GM23338 (cell line): ENCODE measurements around the gene ZDHHC17. TPM values are rescaled to one million over a fixed set of nuclear protein-coding genes. Genes with fewer than 3 reads are reported as not detected.

Experiments used
- ATAC-seq: fragments of 200-7000 bp; cut with Tn5 transposase; 3 replicates; pipeline ENCODE4 v1.9.1; 2020
- DNase-seq: peaks from one replicate; pipeline ENCODE4 v3.0.0-alpha.2; 2015; ENCODE audit warnings: low spot score
- H2AFZ ChIP-seq: fragments of 200-600 bp; sonication (generic); 2 replicates; pipeline ENCODE4 v1.8.0; 2016; ENCODE audit warnings: antibody characterized with exemption, mild to moderate bottlenecking, moderate library complexity
- H3F3A ChIP-seq: fragments of 200-600 bp; sonication (generic); replicated peaks from 2 replicates; pipeline ENCODE4 v1.8.0; 2017; ENCODE audit warnings: antibody characterized with exemption, mixed run types, low read depth
- H3K27ac ChIP-seq: fragments of 200-600 bp; sonication (generic); 2 replicates; pipeline ENCODE4 v1.6.1; 2016; ENCODE audit warnings: low read depth
- H3K27me3 ChIP-seq: fragments of 200-600 bp; sonication (generic); 2 replicates; pipeline ENCODE4 v1.8.0; 2016; ENCODE audit warnings: mild to moderate bottlenecking, mixed run types, moderate library complexity; ENCODE audit not compliant: insufficient read depth
- H3K36me3 ChIP-seq: fragments of 200-600 bp; sonication (generic); 2 replicates; pipeline ENCODE4 v1.8.0; 2016; ENCODE audit warnings: mild to moderate bottlenecking; ENCODE audit not compliant: insufficient read depth
- H3K4me1 ChIP-seq: fragments of 200-600 bp; sonication (generic); 2 replicates; pipeline ENCODE4 v1.8.0; 2016; ENCODE audit warnings: mild to moderate bottlenecking, moderate library complexity; ENCODE audit not compliant: insufficient read depth
- H3K4me2 ChIP-seq: fragments of 200-600 bp; sonication (generic); 2 replicates; pipeline ENCODE4 v1.7.1; 2017; ENCODE audit warnings: mixed run types
- H3K4me3 ChIP-seq: fragments of 200-600 bp; sonication (generic); 2 replicates; pipeline ENCODE4 v1.6.1; 2016; ENCODE audit warnings: mixed run types
- H3K79me2 ChIP-seq: fragments of 200-600 bp; sonication (generic); replicated peaks from 2 replicates; pipeline ENCODE4 v1.8.0; 2017; ENCODE audit warnings: mild to moderate bottlenecking; ENCODE audit not compliant: insufficient read depth
- H3K9me2 ChIP-seq: fragments of 200-600 bp; sonication (generic); 2 replicates; pipeline ENCODE4 v1.8.0; 2017; ENCODE audit not compliant: insufficient read depth
- H4K20me1 ChIP-seq: fragments of 200-600 bp; sonication (generic); replicated peaks from 2 replicates; pipeline ENCODE4 v1.8.0; 2017; ENCODE audit warnings: mild to moderate bottlenecking; ENCODE audit not compliant: insufficient read depth
- H3K27ac Mint-ChIP-seq: 2 replicates; pipeline ENCODE4 v1.8.0; 2020; ENCODE audit warnings: inconsistent platforms, mild to moderate bottlenecking, moderate library complexity, mixed read lengths
- H3K27me3 Mint-ChIP-seq: 3 replicates; pipeline ENCODE4 v1.8.0; 2022; ENCODE audit warnings: low read depth, mild to moderate bottlenecking, moderate library complexity, mixed read lengths, inconsistent platforms; ENCODE audit not compliant: insufficient read depth, poor library complexity
- H3K36me3 Mint-ChIP-seq: 3 replicates; pipeline ENCODE4 v1.8.0; 2021; ENCODE audit warnings: low read depth, mild to moderate bottlenecking, inconsistent platforms, moderate library complexity, mixed read lengths
- H3K4me1 Mint-ChIP-seq: 3 replicates; pipeline ENCODE4 v1.8.0; 2020; ENCODE audit warnings: mild to moderate bottlenecking, inconsistent platforms, mixed read lengths
- H3K4me3 Mint-ChIP-seq: 3 replicates; pipeline ENCODE4 v1.8.0; 2021; ENCODE audit warnings: moderate library complexity, mild to moderate bottlenecking, inconsistent platforms, mixed read lengths
- H3K9me3 Mint-ChIP-seq: 3 replicates; pipeline ENCODE4 v1.8.0; 2020; ENCODE audit warnings: moderate library complexity, mild to moderate bottlenecking, inconsistent platforms, mixed read lengths
- CREB1 ChIP-seq: fragments of 250-450 bp; sonication (Bioruptor Pico); IDR thresholded peaks from 2 replicates; pipeline ENCODE4 v1.5.0; 2020; ENCODE audit warnings: low read depth, mild to moderate bottlenecking, moderate library complexity
- EZH2 ChIP-seq: fragments of 200-600 bp; sonication (generic); IDR thresholded peaks from one replicate; pipeline ENCODE4 v1.8.0; 2017; ENCODE audit warnings: antibody characterized with exemption, mild to moderate bottlenecking, low read depth; ENCODE audit not compliant: unreplicated experiment
- EZH2phosphoT487 ChIP-seq: fragments of 200-600 bp; sonication (generic); IDR thresholded peaks from one replicate; pipeline ENCODE4 v1.8.1; 2018; ENCODE audit warnings: antibody characterized with exemption; ENCODE audit not compliant: unreplicated experiment
- NANOG ChIP-seq: IDR thresholded peaks from 2 replicates; pipeline ENCODE4 v1.6.1; 2016; ENCODE audit warnings: antibody characterized with exemption, borderline replicate concordance
- POLR2AphosphoS5 ChIP-seq: IDR thresholded peaks from 2 replicates; pipeline ENCODE4 v1.6.1; 2016; ENCODE audit warnings: antibody characterized with exemption, low read depth
- REST ChIP-seq: IDR thresholded peaks from one replicate; pipeline ENCODE4 v1.6.1; 2018; ENCODE audit warnings: antibody characterized with exemption; ENCODE audit not compliant: unreplicated experiment
- STAT1 ChIP-seq: IDR thresholded peaks from one replicate; pipeline ENCODE4 v1.6.1; 2016; ENCODE audit warnings: antibody characterized with exemption; ENCODE audit not compliant: unreplicated experiment
- ZNF114 ChIP-seq: fragments of 250-450 bp; sonication (Bioruptor Pico); IDR thresholded peaks from 2 replicates; pipeline ENCODE4 v1.5.0; 2020; ENCODE audit warnings: mild to moderate bottlenecking, moderate library complexity
- ZNF462 ChIP-seq: fragments of 250-450 bp; sonication (Bioruptor Pico); IDR thresholded peaks from 2 replicates; pipeline ENCODE4 v1.5.0; 2020; ENCODE audit warnings: mild to moderate bottlenecking, moderate library complexity
- polyA plus RNA-seq: library from polyadenylated mRNA; unstranded; fragments of >200 nt; fragmentation: Nextera tagmentation; extraction: Ambion mirVana; gene quantifications from 2 replicates; pipeline ENCODE4 v1.2.1, GENCODE V29; 2016
- total RNA-seq: library from RNA; depleted of rRNA; stranded (reverse); fragments of >200 nt; shearing (Covaris generic); gene quantifications from 2 replicates; pipeline ENCODE4 v1.2.3, GENCODE V29; 2014

The ZDHHC17 gene
- total and polyA plus RNA-seq, 2 experiments from 2014 or later = 15.7 to 43.5 TPM

GRCh38 chr12:76782526-76782925 lies 18.6 kb downstream of the ZDHHC17 start:
- Mint-ChIP-seq H3K36me3 (peaks cover 7% of the 10 kb centered on the region; the same call in 2 of the 3 replicates), H3K27ac (peak overlapping the region; percentile 66; the same call in 1 of the 2 replicates), H3K27me3 (no peaks in the 10 kb centered on the region), H3K9me3 (no peaks in the 10 kb centered on the region; the same call in 2 of the 3 replicates), H3K4me1 (peaks cover 44% of the 10 kb centered on the region), H3K4me3 (no peak overlapping the region)
- H3F3A ChIP-seq = no peaks in the 10 kb centered on the region
- DNase-seq (no peak), ATAC-seq (no peak)
- no peaks in the 10 kb centered on the region for H3K27me3 ChIP-seq
- TF ChIP-seq REST (no peak), EZH2 (no peak), STAT1 (no peak), CREB1 (CRISPR knock-in tag) (no peak), POLR2AphosphoS5 (no peak), NANOG (no peak), EZH2phosphoT487 (no peak), ZNF114 (no peak), ZNF462 (CRISPR knock-in tag) (no peak)
- no peak overlapping the region for H2AFZ ChIP-seq
- H3K9me2 ChIP-seq = no peaks in the 10 kb centered on the region
- peaks cover 34% of the 10 kb centered on the region for H3K4me1 ChIP-seq
- H4K20me1 ChIP-seq = no peaks in the 10 kb centered on the region; the same call in 1 of the 2 replicates
- H3K4me3 ChIP-seq = no peak overlapping the region
- H3K36me3 ChIP-seq = no peaks in the 10 kb centered on the region
- peaks cover 100% of the 10 kb centered on the region for H3K79me2 ChIP-seq
- no peak overlapping the region for H3K27ac ChIP-seq
- H3K4me2 ChIP-seq = peak overlapping the region; percentile 64
